ENCODE results near the gene TMEM33.

The TMEM33 gene

GRCh38 chr4:41933997-41934503 lies 1.2 kb upstream of the TMEM33 start:
- peak overlapping the region; percentile 70 for H3K27ac ChIP-seq (ENCODE audit: low read length)
- H3K9me3 ChIP-seq (ENCODE audit: insufficient read depth, low read length): no peaks in the 10 kb centered on the region
- H3K4me2 ChIP-seq (ENCODE audit: low read length): peak overlapping the region; percentile 74
- H3K9ac ChIP-seq (ENCODE audit: low read length): peak overlapping the region; percentile 64
- peaks cover 17% of the 10 kb centered on the region for H3K36me3 ChIP-seq (replicated peaks; ENCODE audit: low read depth, low read length)
- peaks cover 42% of the 10 kb centered on the region for H3K79me2 ChIP-seq (ENCODE audit: low read length)
- H3K27me3 ChIP-seq (ENCODE audit: low read depth, low read length): no peaks in the 10 kb centered on the region
- TF ChIP-seq EZH2phosphoT487 (IDR thresholded peaks at IDR 0.05; ENCODE audit: low read depth): no peak
- TF ChIP-seq, protein P1, sequence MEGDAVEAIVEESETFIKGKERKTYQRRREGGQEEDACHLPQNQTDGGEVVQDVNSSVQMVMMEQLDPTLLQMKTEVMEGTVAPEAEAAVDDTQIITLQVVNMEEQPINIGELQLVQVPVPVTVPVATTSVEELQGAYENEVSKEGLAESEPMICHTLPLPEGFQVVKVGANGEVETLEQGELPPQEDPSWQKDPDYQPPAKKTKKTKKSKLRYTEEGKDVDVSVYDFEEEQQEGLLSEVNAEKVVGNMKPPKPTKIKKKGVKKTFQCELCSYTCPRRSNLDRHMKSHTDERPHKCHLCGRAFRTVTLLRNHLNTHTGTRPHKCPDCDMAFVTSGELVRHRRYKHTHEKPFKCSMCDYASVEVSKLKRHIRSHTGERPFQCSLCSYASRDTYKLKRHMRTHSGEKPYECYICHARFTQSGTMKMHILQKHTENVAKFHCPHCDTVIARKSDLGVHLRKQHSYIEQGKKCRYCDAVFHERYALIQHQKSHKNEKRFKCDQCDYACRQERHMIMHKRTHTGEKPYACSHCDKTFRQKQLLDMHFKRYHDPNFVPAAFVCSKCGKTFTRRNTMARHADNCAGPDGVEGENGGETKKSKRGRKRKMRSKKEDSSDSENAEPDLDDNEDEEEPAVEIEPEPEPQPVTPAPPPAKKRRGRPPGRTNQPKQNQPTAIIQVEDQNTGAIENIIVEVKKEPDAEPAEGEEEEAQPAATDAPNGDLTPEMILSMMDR (IDR thresholded peaks at IDR 0.05; ENCODE audit: low read depth, low read length): no peak
- H4K20me1 ChIP-seq (ENCODE audit: insufficient read depth, low read length): no peaks in the 10 kb centered on the region
- peak overlapping the region; percentile 90 for H2AFZ ChIP-seq (ENCODE audit: low read depth, low read length)
- H3K4me3 ChIP-seq (ENCODE audit: low read length): peak overlapping the region; percentile 91
- peaks cover 20% of the 10 kb centered on the region for H3K4me1 ChIP-seq (ENCODE audit: low read length)

DNA sequence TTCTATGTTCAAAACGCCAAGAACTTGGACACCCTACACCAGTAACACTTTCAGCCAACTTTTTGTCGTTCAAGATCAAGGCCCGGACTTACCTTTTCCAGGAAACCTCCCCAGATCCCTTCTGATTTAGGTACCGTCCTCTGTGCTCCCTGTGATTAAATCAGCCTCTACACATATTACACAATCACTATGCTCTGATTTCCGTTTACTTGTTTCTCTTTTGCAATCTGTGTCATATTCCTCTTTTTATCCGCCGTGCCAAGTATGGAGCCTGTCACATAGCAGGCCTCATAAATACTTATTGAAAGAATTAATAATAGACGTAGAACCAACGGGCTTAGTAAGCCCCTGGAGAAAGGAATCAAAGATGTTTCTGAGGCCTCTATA lies 722 bp upstream of the TMEM33 start:
- no peaks in the 10 kb centered on the region for H4K20me1 ChIP-seq (ENCODE audit: insufficient read depth, low read length)
- TF ChIP-seq, protein P1 (IDR thresholded peaks at IDR 0.05; ENCODE audit: low read depth, low read length): no peak
- H3K79me2 ChIP-seq (ENCODE audit: low read length): peaks cover 46% of the 10 kb centered on the region
- peak overlapping the region; percentile 64 for H3K9ac ChIP-seq (ENCODE audit: low read length)
- peaks cover 20% of the 10 kb centered on the region for H3K4me1 ChIP-seq (ENCODE audit: low read length)
- peak overlapping the region; percentile 74 for H3K4me2 ChIP-seq (ENCODE audit: low read length)
- peaks cover 22% of the 10 kb centered on the region for H3K36me3 ChIP-seq (replicated peaks; ENCODE audit: low read depth, low read length)
- H3K27me3 ChIP-seq (ENCODE audit: low read depth, low read length): no peaks in the 10 kb centered on the region
- peak overlapping the region; percentile 90 for H2AFZ ChIP-seq (ENCODE audit: low read depth, low read length)
- no peaks in the 10 kb centered on the region for H3K9me3 ChIP-seq (ENCODE audit: insufficient read depth, low read length)
- H3K4me3 ChIP-seq (ENCODE audit: low read length): peak overlapping the region; percentile 91
- H3K27ac ChIP-seq (ENCODE audit: low read length): peak overlapping the region; percentile 70

DNA sequence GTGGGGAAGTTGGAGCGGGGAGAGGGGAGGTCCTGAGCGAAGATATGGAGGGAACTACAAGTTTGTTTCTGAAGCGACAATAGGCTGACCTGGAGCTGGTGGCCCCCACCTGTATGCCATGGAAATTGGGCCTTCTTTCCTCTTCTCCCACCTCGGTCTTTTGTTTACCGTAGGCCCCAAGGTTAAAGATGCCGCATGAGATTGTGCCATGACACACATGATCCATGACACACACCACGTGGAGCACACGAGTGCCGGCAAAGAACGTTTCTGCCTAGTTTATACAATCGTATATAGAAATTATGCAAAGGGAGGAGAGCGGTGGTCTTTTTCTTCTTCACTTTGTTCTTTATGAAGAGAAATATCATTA lies 408 bp downstream of the TMEM33 start:
- H3K4me3 ChIP-seq (ENCODE audit: low read length): peak overlapping the region; percentile 91
- no peaks in the 10 kb centered on the region for H3K9me3 ChIP-seq (ENCODE audit: insufficient read depth, low read length)
- TF ChIP-seq, protein P1 (IDR thresholded peaks at IDR 0.05; ENCODE audit: low read depth, low read length): no peak
- no peak for TF ChIP-seq EZH2phosphoT487 (IDR thresholded peaks at IDR 0.05; ENCODE audit: low read depth)
- peaks cover 55% of the 10 kb centered on the region for H3K79me2 ChIP-seq (ENCODE audit: low read length)
- H3K27ac ChIP-seq (ENCODE audit: low read length): peak overlapping the region; percentile 56
- peak overlapping the region; percentile 77 for H3K4me2 ChIP-seq (ENCODE audit: low read length)
- H4K20me1 ChIP-seq (ENCODE audit: insufficient read depth, low read length): no peaks in the 10 kb centered on the region
- H3K36me3 ChIP-seq (replicated peaks; ENCODE audit: low read depth, low read length): peaks cover 27% of the 10 kb centered on the region
- no peak overlapping the region for H2AFZ ChIP-seq (ENCODE audit: low read depth, low read length)
- H3K9ac ChIP-seq (ENCODE audit: low read length): peak overlapping the region; percentile 82
- peaks cover 17% of the 10 kb centered on the region for H3K4me1 ChIP-seq (ENCODE audit: low read length)
- no peaks in the 10 kb centered on the region for H3K27me3 ChIP-seq (ENCODE audit: low read depth, low read length)

DNA sequence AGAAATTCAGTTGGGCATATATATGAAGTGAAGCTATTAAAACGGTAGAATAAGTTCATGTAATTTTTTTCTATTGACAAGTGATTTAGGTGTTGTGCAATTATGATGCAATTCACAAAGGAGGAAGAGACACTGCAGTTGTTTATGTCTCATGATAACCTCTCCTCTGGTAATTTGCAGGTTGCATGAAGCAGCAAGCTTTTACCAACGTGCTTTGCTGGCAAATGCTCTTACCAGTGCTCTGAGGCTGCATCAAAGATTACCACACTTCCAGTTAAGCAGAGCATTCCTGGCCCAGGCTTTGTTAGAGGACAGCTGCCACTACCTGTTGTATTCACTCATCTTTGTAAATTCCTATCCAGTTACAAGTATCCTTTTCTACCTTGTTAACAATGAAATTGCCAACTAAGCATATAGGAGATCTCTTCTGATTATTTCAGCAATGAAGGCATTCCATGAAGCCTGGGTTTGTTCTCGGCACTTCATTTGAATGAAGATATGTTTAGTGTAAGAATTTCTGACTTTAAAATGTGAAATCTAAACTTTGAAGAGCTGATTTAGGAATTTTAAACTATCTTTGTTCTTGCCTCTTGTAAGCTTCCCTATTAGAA lies 3.9 kb downstream of the TMEM33 start:
- Histone ChIP-seq H3K9me3 (ENCODE audit: insufficient read depth, low read length) (no peaks in the 10 kb centered on the region), H3K4me3 (ENCODE audit: low read length) (no peak overlapping the region), H3K27ac (ENCODE audit: low read length) (no peak overlapping the region), H3K4me1 (ENCODE audit: low read length) (peaks cover 17% of the 10 kb centered on the region), H3K4me2 (ENCODE audit: low read length) (no peak overlapping the region), H4K20me1 (ENCODE audit: insufficient read depth, low read length) (no peaks in the 10 kb centered on the region), H3K9ac (ENCODE audit: low read length) (no peak overlapping the region), H2AFZ (ENCODE audit: low read depth, low read length) (no peak overlapping the region), H3K36me3 (replicated peaks; ENCODE audit: low read depth, low read length) (peaks cover 40% of the 10 kb centered on the region), H3K79me2 (ENCODE audit: low read length) (peaks cover 82% of the 10 kb centered on the region), H3K27me3 (ENCODE audit: low read depth, low read length) (no peaks in the 10 kb centered on the region)
- TF ChIP-seq, protein P1 (IDR thresholded peaks at IDR 0.05; ENCODE audit: low read depth, low read length): no peak
- no peak for TF ChIP-seq EZH2phosphoT487 (IDR thresholded peaks at IDR 0.05; ENCODE audit: low read depth)

Measured in OCI-LY3 (cell line).